Activated gamma-delta T cell treated with anti-CD3 and anti-CD28 coated beads, Interleukin-2, amount 50 U/mL, for 16 hours (primary cell): ENCODE data around the gene HCFC2.
"Not testable (repeated sequence)": the region's sequence is repeated elsewhere in the genome, so short reads cannot be mapped to it uniquely, and the experiment has no call there.

ENCODE experiments used
- DNase-seq: peaks from one replicate; pipeline ENCODE4 v3.0.0-alpha.2; 2020; ENCODE audit warnings: low read depth

HCFC2 gene

GRCh38 chr12:104064031-104064841, at the start of gene HCFC2:
HCFC2 (plus strand) TSS chr12:104064531; CDS start chr12:104064561, 30 bp downstream.
- DNase-seq: peak; percentile 85

- DNase-seq: not testable (repeated sequence)
Observed at GRCh38 chr12:104021862-104022261, 42.5 kb upstream of the HCFC2 start.

GRCh38 chr12:104022786-104023185, 41.5 kb upstream of the HCFC2 start:
- DNase-seq: no peak

- no peak for DNase-seq
Observed at GRCh38 chr12:104023710-104024109, 40.6 kb upstream of the HCFC2 start.

DNA sequence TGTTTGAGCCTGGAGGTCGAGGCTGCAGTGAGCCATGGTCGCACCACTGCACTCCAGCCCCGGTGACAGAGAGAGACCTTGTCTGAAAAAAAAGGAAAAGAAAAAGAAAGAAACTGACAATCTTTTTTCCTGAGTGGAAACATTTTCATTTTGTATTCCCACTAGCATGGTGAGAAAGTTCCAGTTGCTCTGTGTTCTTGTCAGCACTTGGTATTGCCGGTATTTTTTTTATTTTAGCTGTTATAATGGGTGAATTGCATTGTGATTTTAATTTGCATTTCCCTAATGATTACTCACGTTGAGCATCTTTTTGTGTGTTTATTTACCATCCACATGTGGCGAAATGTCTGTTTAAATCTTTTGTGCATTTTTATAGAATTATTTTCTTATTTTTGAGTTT, 40.0 kb upstream of the HCFC2 start:
- no peak for DNase-seq

DNA sequence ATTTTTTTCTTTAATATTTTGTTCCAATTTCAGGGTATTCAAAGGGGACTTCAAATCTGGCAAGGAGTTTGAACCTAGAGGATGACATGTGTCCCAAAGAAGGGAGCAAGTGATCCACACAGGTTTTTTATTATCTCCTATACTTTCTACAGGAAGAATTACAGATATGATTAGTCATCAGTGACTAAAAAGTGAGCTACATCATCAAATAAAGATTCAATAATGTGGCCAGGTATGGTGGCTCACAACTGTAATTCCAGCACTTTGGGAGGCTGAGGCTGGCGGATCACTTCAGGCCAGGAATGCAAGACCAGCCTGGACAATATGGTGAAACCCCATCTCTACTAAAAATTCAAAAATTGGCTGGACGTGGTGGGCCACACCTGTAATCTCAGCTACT, 38.6 kb upstream of the HCFC2 start:
- no peak for DNase-seq

DNA sequence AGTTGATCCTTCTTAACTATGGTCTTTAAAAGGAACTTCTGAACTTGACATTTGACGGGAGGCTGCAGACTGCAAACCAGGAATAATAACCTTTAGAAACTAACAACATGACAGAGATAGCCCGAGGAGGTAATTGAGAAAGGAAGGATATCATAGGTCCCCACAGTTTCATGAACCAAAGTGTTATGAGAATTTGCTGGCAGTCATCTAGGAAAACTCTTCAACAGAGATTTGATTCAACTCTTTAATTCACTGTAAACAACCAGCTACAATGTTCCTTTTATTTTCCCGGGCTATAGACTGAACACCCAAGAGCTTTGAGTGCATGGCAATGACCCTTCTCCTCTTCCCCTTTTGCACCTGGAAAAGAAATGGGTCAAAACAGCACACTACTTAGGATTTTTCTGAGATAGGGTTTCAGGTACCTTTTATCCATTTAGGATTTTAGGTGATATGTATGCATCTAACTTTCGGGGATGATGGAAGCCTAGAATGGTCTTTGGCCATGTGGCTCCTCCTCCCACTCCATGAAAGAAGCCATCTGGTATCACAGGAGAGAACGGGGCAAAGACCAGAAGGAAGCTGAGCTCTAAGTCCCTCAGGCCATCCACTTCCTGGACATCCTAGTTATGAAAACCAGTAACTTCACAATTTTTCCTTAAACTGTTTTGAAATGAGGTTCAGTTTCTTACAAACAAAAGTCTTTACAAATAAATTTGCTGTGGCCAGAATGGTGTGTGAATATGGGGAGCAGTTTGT, 37.3 kb upstream of the HCFC2 start:
- DNase-seq: no peak

GRCh38 chr12:104030596-104030995, 33.7 kb upstream of the HCFC2 start:
- DNase-seq: not testable (repeated sequence)

DNA sequence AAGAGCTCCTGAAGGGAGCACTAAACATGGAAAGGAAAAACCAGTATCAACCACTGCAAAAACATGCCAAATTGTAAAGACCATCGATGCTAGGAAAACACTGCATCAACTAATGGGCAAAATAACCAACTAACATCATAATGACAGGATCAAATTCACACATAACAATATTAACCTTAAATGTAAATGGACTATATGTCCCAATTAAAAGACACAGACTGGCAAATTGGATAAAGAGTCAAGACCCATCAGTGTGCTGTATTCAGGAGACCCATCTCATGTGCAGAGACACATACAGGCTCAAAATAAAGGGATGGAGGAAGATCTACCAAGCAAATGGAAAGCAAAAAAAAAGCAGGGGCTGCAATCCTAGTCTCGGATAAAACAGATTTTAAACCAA, 28.2 kb upstream of the HCFC2 start:
- DNase-seq: not testable (repeated sequence)

GRCh38 chr12:104039769-104040168, 24.6 kb upstream of the HCFC2 start:
- not testable (repeated sequence) for DNase-seq

- no peak for DNase-seq
Observed at GRCh38 chr12:104042580-104042979, 21.8 kb upstream of the HCFC2 start.

GRCh38 chr12:104044158-104044557, 20.2 kb upstream of the HCFC2 start:
- DNase-seq: no peak

DNA sequence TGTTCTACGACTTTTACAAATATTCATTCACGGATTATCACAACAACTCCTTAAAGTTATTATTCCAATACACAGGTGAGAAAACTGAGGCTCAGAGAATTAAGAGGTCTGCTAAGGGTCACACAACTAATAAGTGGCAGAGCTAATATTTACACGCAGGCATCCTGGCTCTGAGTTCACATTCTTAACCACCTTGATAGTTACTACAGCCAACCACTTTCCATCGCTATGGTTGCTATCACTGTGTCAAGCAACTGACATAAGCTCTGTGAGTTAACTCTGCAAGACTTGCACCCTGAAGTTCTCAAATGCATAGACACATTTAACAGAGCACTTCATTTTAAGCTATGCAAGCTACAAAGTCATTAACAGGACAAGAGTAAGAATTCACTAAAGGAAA, 18.0 kb upstream of the HCFC2 start:
- DNase-seq: no peak

DNA sequence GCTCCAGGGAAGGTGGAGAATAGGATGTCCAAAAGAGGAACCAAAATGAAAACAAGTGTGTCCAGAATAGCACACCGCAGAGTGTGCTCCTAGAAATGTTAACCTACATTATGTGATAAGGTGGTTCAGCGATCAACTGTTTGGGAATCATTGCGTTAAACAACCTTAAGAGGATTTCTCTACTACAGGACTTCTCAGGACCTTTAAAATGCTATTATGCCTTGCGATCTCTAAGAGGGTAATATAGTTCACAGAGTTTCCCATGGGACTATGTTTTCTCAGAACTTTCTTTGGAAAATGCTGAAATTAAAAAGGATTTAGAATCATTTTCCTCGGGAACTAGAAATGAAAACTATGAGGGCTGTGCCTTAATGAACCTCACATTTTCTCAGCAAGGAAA, 16.2 kb upstream of the HCFC2 start:
- no peak for DNase-seq

GRCh38 chr12:104048811-104049210, 15.5 kb upstream of the HCFC2 start:
- DNase-seq: no peak

GRCh38 chr12:104049278-104049902, 14.9 kb upstream of the HCFC2 start:
- DNase-seq: no peak

DNA sequence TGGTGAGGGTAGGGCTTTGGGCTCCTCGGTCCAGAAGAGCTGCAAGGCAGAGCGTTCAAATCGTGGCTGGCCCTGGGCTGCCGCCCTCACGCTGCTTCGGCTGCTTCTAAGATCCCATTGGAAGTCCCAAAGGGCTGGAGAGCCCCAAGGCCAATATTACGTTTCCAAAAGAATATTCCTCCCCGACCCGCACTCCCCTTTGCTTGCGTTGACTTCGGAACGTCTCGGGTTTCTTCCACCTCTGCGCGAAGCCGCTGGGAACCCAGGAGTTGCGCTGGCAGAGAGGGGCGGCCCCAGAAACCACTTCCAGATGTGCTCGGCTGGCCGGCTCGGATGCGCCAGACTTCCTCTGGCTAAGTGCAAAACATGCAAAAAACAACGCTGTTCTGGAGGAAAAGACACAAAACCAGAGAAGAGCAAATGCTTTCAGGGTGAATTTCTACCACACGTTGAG, 14.4 kb upstream of the HCFC2 start, which contains the start of gene GLT8D2:
TSS of gene GLT8D2 (minus strand) at position 285 of the 454 bp plus-strand sequence. CDS start 30,539 bp downstream, outside the sequence.
- DNase-seq: no peak

GRCh38 chr12:104050436-104050835, 13.9 kb upstream of the HCFC2 start:
- DNase-seq: no peak

GRCh38 chr12:104054681-104055346, 9.5 kb upstream of the HCFC2 start:
- no peak for DNase-seq

DNA sequence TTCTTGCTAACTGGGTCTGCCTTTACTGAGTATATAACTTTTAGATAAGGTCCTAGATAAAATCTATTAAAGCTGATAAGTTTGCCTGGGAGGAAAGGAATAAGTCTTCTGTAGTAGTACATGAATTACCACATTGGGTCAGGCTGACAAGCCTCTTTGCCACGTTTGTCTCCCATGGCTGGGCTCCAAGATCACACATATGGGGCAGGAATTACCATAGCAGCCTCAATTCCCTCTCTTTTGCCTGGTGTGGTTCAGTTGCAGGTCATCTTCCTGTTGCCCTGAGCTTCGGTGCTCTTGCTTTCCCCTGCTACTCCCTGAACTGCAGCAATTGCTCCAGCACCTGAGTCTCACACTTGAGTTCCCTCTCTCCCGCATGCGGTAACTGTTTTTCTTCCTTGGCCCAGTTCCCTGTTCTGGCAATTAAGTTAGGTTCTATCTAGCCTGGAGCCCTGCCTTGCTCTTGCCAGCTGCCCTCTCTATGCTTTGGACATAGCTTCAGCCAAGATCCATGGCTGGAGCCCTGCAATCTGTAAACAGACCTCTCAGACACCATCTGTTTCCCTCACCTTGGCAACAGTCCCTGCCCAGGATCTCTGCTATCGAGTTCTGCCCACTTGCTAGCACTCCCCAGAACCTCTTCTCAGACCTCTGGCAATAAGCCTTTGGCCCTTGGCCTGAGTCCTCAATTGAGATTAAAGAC, 8.5 kb upstream of the HCFC2 start:
- DNase-seq: no peak

DNA sequence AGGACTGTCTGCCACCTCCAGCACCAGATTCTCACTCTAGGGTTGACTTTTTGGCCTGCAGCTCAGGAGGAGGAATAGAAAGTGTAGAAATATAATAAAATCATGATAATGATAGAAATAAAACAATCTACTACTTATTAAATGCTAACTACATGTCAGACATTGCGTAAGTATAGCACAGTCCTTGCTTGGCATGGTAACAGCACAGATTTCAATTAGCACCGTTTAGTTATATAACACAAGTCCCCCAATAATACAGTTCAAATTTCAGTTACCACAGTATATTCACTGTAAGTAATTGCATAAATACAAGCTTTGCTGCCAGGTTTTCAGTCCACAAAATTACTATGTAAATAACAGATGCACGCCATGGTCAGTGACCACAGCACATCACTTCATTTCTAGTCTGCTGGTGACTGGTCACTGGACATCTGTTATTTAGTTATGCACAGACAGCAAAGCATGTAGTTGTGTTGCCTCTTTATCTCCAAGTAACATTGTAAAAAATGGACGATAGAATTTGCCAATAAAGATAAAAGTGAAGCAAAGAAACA, 7.8 kb upstream of the HCFC2 start:
- DNase-seq: no peak
